K562 (cell line): ENCODE results near the gene CRAMP1.

Experiments
- BRF2 ChIP-seq: IDR thresholded peaks from 3 replicates; pipeline ENCODE4 v1.6.1; 2011; ENCODE audit warnings: borderline replicate concordance, mild to moderate bottlenecking; ENCODE audit not compliant: insufficient read length, insufficient read depth
- PHB2 ChIP-seq: fragments of 450-650 bp; IDR thresholded peaks from 2 replicates; pipeline ENCODE4 v1.6.1; 2017; ENCODE audit warnings: low read depth
- TRIM28 ChIP-seq: fragments of 450-650 bp; IDR thresholded peaks from 2 replicates; pipeline ENCODE4 v1.6.1; 2017
- ZNF830 ChIP-seq: fragments of 250-450 bp; sonication (Bioruptor Pico); IDR thresholded peaks from 2 replicates; pipeline ENCODE4 v1.5.0; 2021; ENCODE audit warnings: mild to moderate bottlenecking
- TF ChIP-seq, protein P1 (sequence below), 2 experiments: fragments of 450-650 bp in 1 of 2; sonication (generic) in 1 of 2; formaldehyde crosslinking in 1 of 2; IDR thresholded peaks in 1 of 2; conservative IDR thresholded peaks in 1 of 2; 2 replicates each; pipeline versions ENCODE4 v1.6.1 to v1.8.1; 2016 to 2023; ENCODE audit warnings: mild to moderate bottlenecking in 2 of 2, moderate library complexity in 2 of 2, inconsistent platforms in 1 of 2, missing genetic modification reagents in 1 of 2

- TF ChIP-seq ZNF830 (CRISPR knock-in tag) (no peak), BRF2 (no peak), PHB2 (no peak), TRIM28 (no peak)
- TF ChIP-seq, protein P1, sequence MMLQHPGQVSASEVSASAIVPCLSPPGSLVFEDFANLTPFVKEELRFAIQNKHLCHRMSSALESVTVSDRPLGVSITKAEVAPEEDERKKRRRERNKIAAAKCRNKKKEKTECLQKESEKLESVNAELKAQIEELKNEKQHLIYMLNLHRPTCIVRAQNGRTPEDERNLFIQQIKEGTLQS (IDR thresholded peaks at IDR 0.05), result no peak
- TF ChIP-seq, protein P1 (CRISPR knock-in tag; conservative IDR thresholded peaks at IDR 0.05), result no peak
These were observed 43.2 kb downstream of the CRAMP1 start for GRCh38 chr16:1655269-1655807.
